CD4-positive, alpha-beta T cell treated with Interleukin-2 at 100 ng/mL for 4 hours (primary cell): ENCODE results near the gene DTNB.
A peak's percentile ranks its signal among the peaks of the same experiment; 100 is the strongest.
"Not testable (repeated sequence)": the region's sequence is repeated elsewhere in the genome, so short reads cannot be mapped to it uniquely, and the experiment has no call there.

Source experiments
- DNase-seq: peaks from one replicate; pipeline ENCODE4 v3.0.0-alpha.2; 2020; ENCODE audit warnings: low spot score

Gene DTNB

DNA sequence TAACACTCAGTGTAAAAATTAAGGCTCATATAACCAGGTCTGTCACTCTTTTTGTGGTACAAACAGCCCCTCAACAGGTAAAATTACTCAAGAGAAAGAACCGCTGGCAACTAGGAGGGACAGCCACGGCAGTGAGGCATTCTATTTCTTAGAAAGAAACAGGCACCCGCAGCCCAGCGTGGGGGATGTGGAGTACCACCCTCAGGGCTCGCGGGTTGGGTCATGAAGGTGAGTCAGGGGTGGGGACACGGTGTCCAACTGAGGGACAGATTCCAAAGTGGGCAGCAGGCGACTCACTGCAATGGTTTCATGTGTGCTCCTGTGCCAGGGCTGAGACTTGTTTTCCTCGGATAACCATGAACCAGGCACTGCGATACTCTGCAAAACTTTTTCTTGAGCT, 129.4 kb downstream of the DTNB start:
- DNase-seq, result no peak

DNA sequence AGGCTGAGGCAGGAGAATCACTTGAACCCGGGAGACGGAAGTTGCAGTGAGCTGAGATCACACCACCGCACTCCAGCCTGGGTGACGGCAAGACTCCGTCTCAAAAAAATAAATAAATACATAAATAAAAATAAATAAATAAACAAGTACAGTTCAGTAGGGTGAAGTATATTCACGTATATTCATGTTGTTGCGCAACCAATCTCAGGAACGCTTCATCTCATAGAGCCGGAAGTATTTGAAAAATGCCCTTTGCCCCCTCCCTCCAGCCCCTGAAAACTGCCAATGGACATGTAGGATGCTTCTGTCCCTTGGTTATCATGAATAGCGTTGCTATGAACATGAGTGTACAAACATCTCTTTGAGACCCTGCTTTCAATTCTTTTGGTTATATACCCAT, 132.0 kb downstream of the DTNB start:
- no peak for DNase-seq

DNA sequence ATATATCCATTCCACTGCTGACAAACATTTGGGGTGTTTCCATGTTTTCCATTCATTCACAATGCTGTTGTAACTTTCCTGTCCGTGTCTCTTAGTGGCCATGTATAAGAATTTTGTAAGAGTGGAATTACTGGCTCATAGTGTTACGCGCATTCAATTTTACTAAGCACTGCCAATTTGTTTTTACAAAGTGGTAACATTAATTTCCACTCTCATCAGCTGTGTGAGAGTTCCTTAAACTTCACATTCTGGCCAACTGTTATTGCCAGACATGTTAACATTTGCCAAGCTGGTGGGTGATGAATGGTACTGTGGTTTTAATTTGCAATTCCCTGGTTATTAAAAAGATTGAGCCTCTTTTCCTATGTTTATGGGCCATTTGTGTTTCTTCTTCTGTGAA, 134.2 kb downstream of the DTNB start:
- DNase-seq, result no peak

DNA sequence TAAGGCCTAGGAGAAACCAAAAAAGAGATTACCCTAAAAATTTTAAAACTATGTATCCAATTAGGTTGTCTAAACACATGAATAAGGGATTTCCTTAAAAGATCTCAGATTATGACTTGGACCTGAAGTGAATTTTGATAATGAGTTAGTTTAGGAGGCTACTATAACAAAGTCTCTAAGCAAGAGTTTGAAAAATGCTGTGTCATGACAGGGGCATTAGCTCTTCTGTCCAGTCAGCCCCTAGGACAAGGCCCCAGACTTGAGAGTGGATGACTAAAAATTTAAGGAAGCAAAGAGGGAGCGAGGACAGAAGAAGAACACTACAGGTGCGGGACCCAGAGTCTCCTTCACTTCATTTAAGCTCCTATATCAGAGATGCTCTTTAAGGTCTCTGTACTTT, 135.9 kb downstream of the DTNB start:
- no peak for DNase-seq

DNA sequence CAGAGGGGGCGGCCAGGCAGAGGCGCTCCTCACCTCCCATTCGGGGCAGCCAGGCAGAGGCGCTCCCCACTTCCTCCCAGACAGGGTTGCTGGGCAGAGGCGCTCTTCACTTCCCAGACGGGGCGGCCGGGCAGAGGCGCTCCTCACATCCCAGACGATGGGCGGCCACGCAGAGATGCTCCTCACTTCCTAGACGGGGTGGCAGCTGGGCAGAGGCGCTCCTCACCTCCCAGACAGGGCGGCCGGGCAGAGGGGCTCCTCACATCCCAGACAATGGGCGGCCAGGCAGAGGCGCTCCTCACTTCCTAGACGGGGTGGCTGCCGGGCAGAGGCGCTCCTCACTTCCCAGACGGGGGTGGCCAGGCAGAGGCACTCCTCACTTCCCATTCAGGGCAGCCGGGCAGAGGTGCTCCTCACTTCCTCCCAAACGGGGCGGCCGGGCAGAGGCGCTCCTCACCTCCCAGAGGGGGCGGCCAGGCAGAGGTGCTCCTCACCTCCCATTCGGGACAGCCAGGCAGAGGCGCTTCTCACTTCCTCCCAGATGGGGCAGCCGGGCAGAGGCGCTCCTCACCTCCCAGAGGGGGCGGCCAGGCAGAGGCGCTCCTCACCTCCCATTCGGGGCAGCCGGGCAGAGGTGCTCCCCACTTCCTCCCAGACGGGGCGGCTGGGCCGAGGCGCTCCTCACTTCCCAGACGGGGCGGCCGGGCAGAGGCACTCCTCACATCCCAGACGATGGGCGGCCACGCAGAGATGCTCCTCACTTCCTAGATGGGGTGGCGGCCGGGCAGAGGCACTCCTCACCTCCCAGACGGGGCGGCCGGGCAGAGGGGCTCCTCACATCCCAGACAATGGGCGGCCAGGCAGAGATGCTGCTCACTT, 137.7 kb downstream of the DTNB start:
- DNase-seq, result not testable (repeated sequence)

DNA sequence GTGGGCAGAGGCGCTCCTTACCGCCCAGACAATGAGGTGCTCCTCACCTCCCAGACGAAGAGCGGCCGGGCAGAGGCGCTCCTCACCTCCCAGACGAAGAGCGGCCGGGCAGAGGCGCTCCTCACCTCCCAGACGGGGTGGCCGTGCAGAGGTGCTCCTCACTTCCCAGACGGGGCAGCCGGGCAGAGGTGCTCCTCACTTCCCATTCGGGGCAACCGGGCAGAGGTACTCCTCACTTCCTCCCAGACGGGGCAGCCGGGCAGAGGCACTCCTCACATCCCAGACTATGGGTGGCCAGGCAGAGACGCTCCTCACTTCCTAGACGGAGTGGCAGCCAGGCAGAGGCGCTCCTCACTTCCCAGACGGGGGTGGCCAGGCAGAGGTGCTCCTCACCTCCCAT, 138.4 kb downstream of the DTNB start:
- DNase-seq, result not testable (repeated sequence)

DNA sequence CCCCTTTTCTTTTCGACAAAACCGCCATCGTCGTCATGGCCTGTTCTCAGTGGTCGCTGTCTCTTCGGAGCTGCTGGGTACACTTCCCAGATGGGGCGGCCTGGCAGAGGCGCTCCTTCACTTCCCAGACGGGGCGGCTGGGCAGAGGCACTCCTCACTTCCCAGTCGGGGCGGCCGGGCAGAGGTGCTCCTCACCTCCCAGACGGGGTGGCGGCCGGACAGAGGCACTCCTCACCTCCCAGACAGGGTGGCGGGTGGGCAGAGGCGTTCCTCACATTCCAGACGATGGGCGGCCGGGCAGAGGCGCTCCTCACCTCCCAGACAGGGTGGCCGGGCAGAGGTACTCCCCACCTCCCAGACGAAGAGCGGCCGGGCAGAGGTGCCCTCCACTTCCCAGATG, 138.9 kb downstream of the DTNB start:
- DNase-seq, result no peak

DNA sequence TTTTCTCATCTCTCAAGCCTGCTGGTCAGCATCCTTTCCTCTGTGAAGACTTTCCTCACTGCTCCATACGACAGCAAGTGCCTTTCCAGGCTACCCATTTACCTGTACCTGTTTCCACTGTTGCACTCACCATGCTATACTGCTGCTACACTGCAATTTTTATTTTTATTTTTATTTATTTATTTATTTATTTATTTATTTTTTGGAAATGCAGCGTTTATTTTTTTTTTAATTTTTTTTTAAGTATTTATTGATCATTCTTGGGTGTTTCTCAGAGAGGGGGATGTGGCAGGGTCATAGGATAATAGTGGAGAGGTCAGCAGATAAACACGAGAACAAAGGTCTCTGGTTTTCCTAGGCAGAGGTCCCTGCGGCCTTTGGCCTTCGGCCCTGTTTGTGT, 139.6 kb downstream of the DTNB start:
- DNase-seq, result not testable (repeated sequence)

DNA sequence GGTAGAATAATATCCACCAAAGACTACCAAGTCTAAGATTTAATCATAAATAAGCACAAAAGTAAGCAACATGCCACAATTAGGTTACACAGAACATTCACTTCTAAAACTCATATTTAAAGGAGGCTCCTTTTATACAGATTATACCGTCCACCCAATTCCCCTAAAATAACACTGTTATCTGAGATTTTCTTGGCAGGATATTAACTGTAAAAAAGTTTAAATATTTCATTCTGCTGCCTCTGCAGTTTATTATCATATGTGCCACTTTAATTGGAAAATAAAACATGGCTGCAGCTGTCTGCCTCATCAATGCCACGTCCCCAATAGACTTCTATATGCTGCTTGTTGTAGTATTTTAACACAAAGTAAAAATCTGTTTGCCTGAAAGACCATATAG, 140.9 kb downstream of the DTNB start:
- DNase-seq, result no peak

GRCh38 chr2:25529034-25529433, 144.3 kb downstream of the DTNB start:
- DNase-seq, result no peak

GRCh38 chr2:25528173-25528572, 145.2 kb downstream of the DTNB start:
- no peak for DNase-seq

GRCh38 chr2:25524507-25524906, 148.9 kb downstream of the DTNB start:
- no peak for DNase-seq

GRCh38 chr2:25523060-25523459, 150.3 kb downstream of the DTNB start:
- no peak for DNase-seq

DNA sequence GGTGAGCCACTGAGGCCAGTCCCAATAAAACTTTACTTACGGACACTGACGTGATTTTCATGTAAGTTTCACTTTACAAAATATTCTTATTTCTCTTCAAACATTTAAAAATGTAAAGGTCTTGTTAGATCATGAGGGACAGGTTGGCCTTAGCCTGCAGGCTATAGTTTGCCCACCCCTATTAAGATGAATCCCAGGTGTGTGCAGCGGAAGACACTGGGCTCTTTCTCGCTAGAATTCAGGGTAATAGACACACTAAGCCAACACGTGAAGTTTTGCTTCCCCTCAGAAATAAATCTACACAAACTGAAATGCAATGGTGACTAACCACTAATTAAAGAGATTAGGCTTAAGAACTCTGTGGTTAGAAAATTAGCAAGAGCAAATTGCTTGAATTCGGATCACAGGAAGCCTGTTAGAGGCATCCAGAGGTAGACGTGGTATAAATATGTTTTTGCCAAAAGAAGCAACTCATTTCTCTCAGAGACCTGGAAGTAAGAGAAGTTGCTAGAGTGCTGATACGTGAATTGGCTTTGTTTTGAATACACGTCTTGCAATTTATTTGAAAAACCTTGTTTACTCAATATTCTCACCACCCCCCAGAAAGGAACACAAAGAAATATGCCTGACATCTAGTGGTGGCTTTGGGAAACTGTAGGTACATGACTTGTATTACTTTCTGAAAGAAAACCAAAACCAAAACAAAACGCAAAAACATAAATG, 151.6 kb downstream of the DTNB start:
- DNase-seq, result peak; percentile 82

GRCh38 chr2:25521126-25521525, 152.3 kb downstream of the DTNB start:
- DNase-seq, result no peak

GRCh38 chr2:25517701-25518100, 155.7 kb downstream of the DTNB start:
- DNase-seq, result no peak

DNA sequence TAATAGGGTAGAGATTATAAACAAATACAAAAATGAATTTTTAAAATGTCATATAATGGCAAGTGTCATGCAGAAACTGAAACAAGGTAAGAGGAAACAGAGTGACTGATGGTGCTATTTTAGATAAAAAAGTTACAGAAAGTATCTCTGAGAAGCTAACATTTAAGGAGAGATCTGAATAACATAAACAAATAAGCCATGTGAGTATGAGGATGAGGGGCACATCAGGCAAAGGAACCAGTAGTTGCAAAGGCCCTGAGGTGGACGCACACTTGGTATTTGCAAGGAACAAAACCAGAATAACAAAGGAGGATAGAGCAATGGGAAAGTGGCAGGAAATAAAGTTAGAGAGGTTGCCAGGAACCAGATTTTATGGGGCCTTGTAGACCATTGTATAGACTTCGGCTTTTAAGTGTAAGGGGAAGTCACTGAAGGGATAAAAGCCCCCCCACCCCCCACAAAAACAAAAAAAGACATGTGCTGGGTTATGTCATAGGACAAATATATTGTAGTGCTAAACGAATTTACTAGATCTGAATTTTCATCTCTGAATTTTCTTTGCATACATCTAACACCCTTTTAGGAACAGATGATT, 159.2 kb downstream of the DTNB start:
- DNase-seq, result no peak

DNA sequence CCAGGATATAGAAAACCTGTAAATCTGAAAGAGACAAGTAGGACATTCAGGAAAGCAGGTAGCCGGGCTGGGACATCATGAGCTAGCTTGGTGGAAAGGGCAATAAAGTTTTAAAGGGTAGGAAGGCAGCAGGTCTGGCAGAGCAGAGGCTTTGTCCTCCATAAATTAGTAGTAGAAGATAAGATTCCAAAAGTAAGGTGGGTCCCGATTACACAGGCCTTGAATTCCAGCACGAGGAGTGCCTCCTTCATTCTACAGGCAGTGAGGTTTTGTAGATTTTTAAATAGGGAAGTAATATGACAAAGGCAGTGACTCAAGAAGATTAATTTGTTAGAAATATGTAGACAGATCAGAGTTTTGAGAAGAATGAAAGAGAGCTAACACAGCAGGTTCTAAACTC, 160.7 kb downstream of the DTNB start:
- DNase-seq, result no peak

GRCh38 chr2:25506226-25506625, 167.2 kb downstream of the DTNB start:
- no peak for DNase-seq

GRCh38 chr2:25505622-25506021, 167.8 kb downstream of the DTNB start:
- no peak for DNase-seq

- DNase-seq, result no peak
Measured at GRCh38 chr2:25505182-25505581, 168.2 kb downstream of the DTNB start.

DNA sequence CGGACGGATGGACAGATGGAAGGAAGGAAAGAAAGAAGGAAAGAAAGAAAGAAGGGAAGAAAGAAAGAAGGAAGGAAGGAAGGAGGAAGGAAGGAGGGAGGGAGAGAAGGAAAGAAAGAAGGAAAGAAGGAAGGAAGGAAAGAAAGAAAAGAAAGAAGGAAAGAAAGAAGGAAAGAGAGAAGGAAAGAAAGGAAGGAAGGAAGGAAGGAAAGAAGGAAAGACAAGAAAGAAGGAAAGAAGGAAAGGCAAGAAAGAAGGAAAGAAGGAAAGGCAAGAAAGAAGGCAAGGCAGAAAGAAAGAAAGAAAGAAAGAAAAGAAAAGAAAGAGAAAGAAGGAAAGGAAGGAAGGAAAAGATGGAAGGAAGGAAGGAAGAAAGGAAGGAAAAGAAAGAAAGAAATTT, 169.1 kb downstream of the DTNB start:
- DNase-seq, result no peak

- DNase-seq, result no peak
Measured at GRCh38 chr2:25499157-25499556, 174.2 kb downstream of the DTNB start.
